Measurements from ENCODE around the gene CDKN2B. TPM values are rescaled to one million over a fixed set of nuclear protein-coding genes. Genes with fewer than 3 reads are reported as not detected.

The CDKN2B gene
- total RNA-seq, 1 experiment from 2014 or later = 9.8 TPM

DNA sequence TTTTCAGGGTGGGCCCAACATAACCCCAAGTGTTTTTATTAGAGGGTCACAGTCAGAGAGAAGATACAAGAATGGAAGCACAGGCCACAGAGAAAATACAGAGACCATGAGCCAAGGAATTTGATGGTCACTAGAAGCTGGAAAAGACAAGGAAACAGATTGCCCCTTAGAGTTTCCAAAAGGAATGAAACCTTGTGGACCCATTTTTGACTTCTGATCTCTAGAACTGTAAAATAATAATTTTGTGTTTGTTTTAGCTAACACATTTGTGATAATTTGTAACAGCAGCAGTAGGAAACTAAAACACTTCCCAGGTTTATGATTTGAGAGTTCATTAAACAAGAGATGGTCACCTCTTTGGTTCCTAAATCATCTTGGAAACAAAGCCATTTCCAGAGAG is 36.7 kb downstream of the CDKN2B start:
- no peak for ATAC-seq
- ChIA-PET POLR2A (no interaction called here), RAD21 (ENCODE audit: low non-redundant PET in 1 of 2, low total read pairs in 2 of 2, uncharacterized antibody in 2 of 2, unreplicated experiment in 2 of 2) (no interaction called here), CTCF (no interaction called here)
- Histone ChIP-seq H3K4me3 (replicated peaks in 1 of 2; ENCODE audit: low read depth in 1 of 2, low read length in 2 of 2) (no peak overlapping the region), H3K79me2 (ENCODE audit: insufficient read depth, low read length) (peaks cover 51% of the 10 kb centered on the region), H3K27me3 (ENCODE audit: insufficient read depth, low read length) (no peaks in the 10 kb centered on the region), H3K9me3 (ENCODE audit: control insufficient read depth in 1 of 2, insufficient read depth in 1 of 2, low read depth in 1 of 2, low read length in 2 of 2) (no peaks in the 10 kb centered on the region), H3K9ac (ENCODE audit: low read length) (no peak overlapping the region), H3K4me1 (ENCODE audit: control insufficient read depth in 1 of 2, insufficient read depth in 2 of 2, low read length in 2 of 2) (peaks cover 0 to 11% of the 10 kb centered on the region in 2 experiments; a peak in 2 of 4 replicates), H3K27ac (ENCODE audit: low read depth, low read length) (no peak overlapping the region), H3K9me2 (ENCODE audit: insufficient read depth) (no peaks in the 10 kb centered on the region), H3K36me3 (ENCODE audit: control insufficient read depth in 1 of 2, insufficient read depth in 2 of 2, low read length in 2 of 2) (peaks cover 0 to 17% of the 10 kb centered on the region in 2 experiments; a peak in 1 of 4 replicates), H2AFZ (ENCODE audit: low read depth, low read length, poor library complexity, severe bottlenecking) (no peak overlapping the region), H4K20me1 (ENCODE audit: insufficient read depth) (no peaks in the 10 kb centered on the region), H3K4me2 (ENCODE audit: low read length) (no peak overlapping the region)
- no TSS peak for BruUV-seq (replicated peaks)
- TF ChIP-seq, protein P1, sequence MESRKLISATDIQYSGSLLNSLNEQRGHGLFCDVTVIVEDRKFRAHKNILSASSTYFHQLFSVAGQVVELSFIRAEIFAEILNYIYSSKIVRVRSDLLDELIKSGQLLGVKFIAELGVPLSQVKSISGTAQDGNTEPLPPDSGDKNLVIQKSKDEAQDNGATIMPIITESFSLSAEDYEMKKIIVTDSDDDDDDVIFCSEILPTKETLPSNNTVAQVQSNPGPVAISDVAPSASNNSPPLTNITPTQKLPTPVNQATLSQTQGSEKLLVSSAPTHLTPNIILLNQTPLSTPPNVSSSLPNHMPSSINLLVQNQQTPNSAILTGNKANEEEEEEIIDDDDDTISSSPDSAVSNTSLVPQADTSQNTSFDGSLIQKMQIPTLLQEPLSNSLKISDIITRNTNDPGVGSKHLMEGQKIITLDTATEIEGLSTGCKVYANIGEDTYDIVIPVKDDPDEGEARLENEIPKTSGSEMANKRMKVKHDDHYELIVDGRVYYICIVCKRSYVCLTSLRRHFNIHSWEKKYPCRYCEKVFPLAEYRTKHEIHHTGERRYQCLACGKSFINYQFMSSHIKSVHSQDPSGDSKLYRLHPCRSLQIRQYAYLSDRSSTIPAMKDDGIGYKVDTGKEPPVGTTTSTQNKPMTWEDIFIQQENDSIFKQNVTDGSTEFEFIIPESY (IDR thresholded peaks at IDR 0.05; ENCODE audit: extremely low read depth, insufficient replicate concordance, low read length) = no peak
- intact Hi-C loops (cut with micrococcal nuclease) = no loop called here
- no peak for DNase-seq (ENCODE audit: low read depth, low spot score)

DNA sequence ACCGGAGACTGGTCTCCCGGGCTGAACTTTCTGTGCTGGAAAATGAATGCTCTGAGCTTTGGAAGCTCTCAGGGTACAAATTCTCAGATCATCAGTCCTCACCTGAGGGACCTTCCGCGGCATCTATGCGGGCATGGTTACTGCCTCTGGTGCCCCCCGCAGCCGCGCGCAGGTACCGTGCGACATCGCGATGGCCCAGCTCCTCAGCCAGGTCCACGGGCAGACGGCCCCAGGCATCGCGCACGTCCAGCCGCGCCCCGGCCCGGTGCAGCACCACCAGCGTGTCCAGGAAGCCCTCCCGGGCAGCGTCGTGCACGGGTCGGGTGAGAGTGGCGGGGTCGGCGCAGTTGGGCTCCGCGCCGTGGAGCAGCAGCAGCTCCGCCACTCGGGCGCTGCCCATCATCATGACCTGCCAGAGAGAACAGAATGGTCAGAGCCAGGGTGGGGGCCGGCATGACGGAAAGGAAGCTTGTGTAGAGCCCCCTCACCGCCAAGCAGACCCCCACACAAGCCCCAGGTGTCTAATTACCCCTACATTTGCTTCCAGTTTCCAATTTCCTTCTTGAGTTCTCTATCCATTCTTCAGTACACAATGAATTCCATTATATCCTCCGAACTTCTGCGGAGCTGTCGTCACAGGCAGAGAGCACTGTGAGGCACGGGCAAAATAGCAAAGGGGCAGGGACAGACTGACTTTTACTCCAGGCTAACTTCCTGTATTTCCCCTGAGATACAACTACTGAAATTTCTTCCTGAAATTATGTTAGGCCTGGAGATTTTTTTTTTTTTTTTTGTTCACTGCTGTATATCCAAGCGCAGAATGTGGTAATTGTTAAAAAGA is 38.1 kb downstream of the CDKN2B start:
- intact Hi-C loops (cut with micrococcal nuclease) = no loop called here
- Histone ChIP-seq H3K4me2 (ENCODE audit: low read length) (no peak overlapping the region), H3K4me3 (replicated peaks in 1 of 2; ENCODE audit: low read depth in 1 of 2, low read length in 2 of 2) (no peak overlapping the region), H3K27me3 (ENCODE audit: insufficient read depth, low read length) (no peaks in the 10 kb centered on the region), H3K9me3 (ENCODE audit: control insufficient read depth in 1 of 2, insufficient read depth in 1 of 2, low read depth in 1 of 2, low read length in 2 of 2) (no peaks in the 10 kb centered on the region), H3K9me2 (ENCODE audit: insufficient read depth) (no peaks in the 10 kb centered on the region), H3K27ac (ENCODE audit: low read depth, low read length) (no peak overlapping the region), H4K20me1 (ENCODE audit: insufficient read depth) (no peaks in the 10 kb centered on the region), H3K4me1 (ENCODE audit: control insufficient read depth in 1 of 2, insufficient read depth in 2 of 2, low read length in 2 of 2) (peaks cover 0 to 10% of the 10 kb centered on the region in 2 experiments; a peak in 2 of 4 replicates), H3K79me2 (ENCODE audit: insufficient read depth, low read length) (peaks cover 51% of the 10 kb centered on the region), H3K36me3 (ENCODE audit: control insufficient read depth in 1 of 2, insufficient read depth in 2 of 2, low read length in 2 of 2) (peaks cover 0 to 17% of the 10 kb centered on the region in 2 experiments; a peak in 1 of 4 replicates), H3K9ac (ENCODE audit: low read length) (no peak overlapping the region), H2AFZ (ENCODE audit: low read depth, low read length, poor library complexity, severe bottlenecking) (no peak overlapping the region)
- ATAC-seq (no peak), DNase-seq (ENCODE audit: low read depth, low spot score) (no peak)
- ChIA-PET RAD21 (ENCODE audit: low non-redundant PET in 1 of 2, low total read pairs in 2 of 2, uncharacterized antibody in 2 of 2, unreplicated experiment in 2 of 2) (no interaction called here), POLR2A (no interaction called here), CTCF (no interaction called here)
- BruUV-seq (replicated peaks) = no TSS peak
- TF ChIP-seq CEBPB (IDR thresholded peaks at IDR 0.05; ENCODE audit: low read depth) = no peak
- TF ChIP-seq, protein P2, sequence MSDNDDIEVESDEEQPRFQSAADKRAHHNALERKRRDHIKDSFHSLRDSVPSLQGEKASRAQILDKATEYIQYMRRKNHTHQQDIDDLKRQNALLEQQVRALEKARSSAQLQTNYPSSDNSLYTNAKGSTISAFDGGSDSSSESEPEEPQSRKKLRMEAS (IDR thresholded peaks at IDR 0.05) = no peak
- TF ChIP-seq FOSL1 (IDR thresholded peaks at IDR 0.05; ENCODE audit: low read depth) = no peak
- no peak for TF ChIP-seq SRF (IDR thresholded peaks at IDR 0.05; ENCODE audit: low read depth)
- no peak for TF ChIP-seq ELF1 (IDR thresholded peaks at IDR 0.05; ENCODE audit: borderline replicate concordance, low read depth)
- no peak for TF ChIP-seq EGR1 (IDR thresholded peaks at IDR 0.05; ENCODE audit: low read depth)
- no peak for TF ChIP-seq EZH2phosphoT487 (IDR thresholded peaks at IDR 0.05; ENCODE audit: borderline replicate concordance)
- no peak for TF ChIP-seq ZNF274 (IDR thresholded peaks at IDR 0.05; ENCODE audit: low read depth, low read length)
- TF ChIP-seq JUND (IDR thresholded peaks at IDR 0.05) = no peak
- TF ChIP-seq YY1 (IDR thresholded peaks at IDR 0.05; ENCODE audit: extremely low read depth, insufficient replicate concordance, low read depth, low read length) = no peak
- TF ChIP-seq, protein P1 (IDR thresholded peaks at IDR 0.05; ENCODE audit: extremely low read depth, insufficient replicate concordance, low read length) = no peak
- TF ChIP-seq POLR2A (IDR thresholded peaks at IDR 0.05; ENCODE audit: borderline replicate concordance, extremely low read depth, insufficient read depth, insufficient read length) = no peak
